Activated CD4-positive, alpha-beta memory T cell treated with anti-CD3 and anti-CD28 coated beads, Interleukin-2, amount 10 ng/mL, durations not matched to agents 7 days and 5 days (primary cell): ENCODE data around the gene DPPA5. TPM values are rescaled to one million over a fixed set of nuclear protein-coding genes. Genes with fewer than 3 reads are reported as not detected.

Experiments
- CTCF ChIA-PET: fragments of 350-600 bp; sonication (Branson Sonifier 250); formaldehyde crosslinking; loops from one replicate; lab custom pipeline; 2021; ENCODE audit warnings: antibody characterized with exemption, inconsistent platforms; lab: Charles Lee
- POLR2A ChIA-PET: fragments of 350-600 bp; sonication (Branson Sonifier 250); formaldehyde crosslinking; loops from one replicate; lab custom pipeline; 2021; ENCODE audit warnings: antibody characterized with exemption; lab: Charles Lee
- DNase-seq: peaks from one replicate; pipeline ENCODE4 v3.0.0-alpha.2; 2020
- H3K27ac Mint-ChIP-seq: one replicate; pipeline ENCODE4 v1.8.0; 2021; ENCODE audit warnings: mild to moderate bottlenecking, mixed read lengths
- H3K27me3 Mint-ChIP-seq: one replicate; pipeline ENCODE4 v1.8.0; 2021; ENCODE audit warnings: mixed read lengths
- H3K36me3 Mint-ChIP-seq: one replicate; pipeline ENCODE4 v1.8.0; 2021; ENCODE audit warnings: low read depth, mixed read lengths
- H3K4me1 Mint-ChIP-seq: one replicate; pipeline ENCODE4 v1.8.0; 2021; ENCODE audit warnings: mixed read lengths
- H3K4me3 Mint-ChIP-seq: one replicate; pipeline ENCODE4 v1.8.0; 2021; ENCODE audit warnings: mild to moderate bottlenecking, mixed read lengths
- H3K9me3 Mint-ChIP-seq: one replicate; pipeline ENCODE4 v1.8.0; 2021; ENCODE audit warnings: mixed read lengths
- total RNA-seq, 2 experiments: library from RNA; stranded (reverse); gene quantifications; one replicate each; pipeline ENCODE4 v1.2.3, GENCODE V29; 2021

The DPPA5 gene
- total RNA-seq, 2 experiments from 2014 or later, result not detected

- H3K27ac Mint-ChIP-seq, result no peak overlapping the region
- H3K36me3 Mint-ChIP-seq, result no peaks in the 10 kb centered on the region
- H3K9me3 Mint-ChIP-seq, result no peaks in the 10 kb centered on the region
- ChIA-PET POLR2A (interaction anchor here (1.4 kb wide), 1 partner anchor 40 kb away, joined by 3 read pairs; no protein-coding TSS in a partner anchor), CTCF (no interaction called here)
- no peaks in the 10 kb centered on the region for H3K4me1 Mint-ChIP-seq
- no peak for DNase-seq
- peaks cover 45% of the 10 kb centered on the region for H3K27me3 Mint-ChIP-seq
- H3K4me3 Mint-ChIP-seq, result no peak overlapping the region
Observed at GRCh38 chr6:73349311-73349710, 4.8 kb downstream of the DPPA5 start.

GRCh38 chr6:73348550-73349204, 5.4 kb downstream of the DPPA5 start:
- H3K36me3 Mint-ChIP-seq, result no peaks in the 10 kb centered on the region
- peaks cover 46% of the 10 kb centered on the region for H3K27me3 Mint-ChIP-seq
- no peak overlapping the region for H3K4me3 Mint-ChIP-seq
- no peaks in the 10 kb centered on the region for H3K9me3 Mint-ChIP-seq
- H3K27ac Mint-ChIP-seq, result no peak overlapping the region
- POLR2A ChIA-PET, result interaction anchor here (1.4 kb wide), 1 partner anchor 40 kb away, joined by 3 read pairs; no protein-coding TSS in a partner anchor
- no peak for DNase-seq
- no peaks in the 10 kb centered on the region for H3K4me1 Mint-ChIP-seq
- CTCF ChIA-PET, result no interaction called here

GRCh38 chr6:73343164-73343563, 10.9 kb downstream of the DPPA5 start:
- no peak for DNase-seq
- H3K4me1 Mint-ChIP-seq, result no peaks in the 10 kb centered on the region
- no peaks in the 10 kb centered on the region for H3K36me3 Mint-ChIP-seq
- no peak overlapping the region for H3K4me3 Mint-ChIP-seq
- no peaks in the 10 kb centered on the region for H3K9me3 Mint-ChIP-seq
- POLR2A ChIA-PET, result no interaction called here
- peaks cover 23% of the 10 kb centered on the region for H3K27me3 Mint-ChIP-seq
- CTCF ChIA-PET, result interaction anchor here (1.9 kb wide), 1 partner anchor 16 kb away, joined by 6 read pairs; no protein-coding TSS in a partner anchor
- H3K27ac Mint-ChIP-seq, result no peak overlapping the region

GRCh38 chr6:73342174-73342573, 11.9 kb downstream of the DPPA5 start:
- peaks cover 16% of the 10 kb centered on the region for H3K27me3 Mint-ChIP-seq
- ChIA-PET CTCF (no interaction called here), POLR2A (no interaction called here)
- no peak overlapping the region for H3K4me3 Mint-ChIP-seq
- no peaks in the 10 kb centered on the region for H3K36me3 Mint-ChIP-seq
- H3K4me1 Mint-ChIP-seq, result no peaks in the 10 kb centered on the region
- no peaks in the 10 kb centered on the region for H3K9me3 Mint-ChIP-seq
- H3K27ac Mint-ChIP-seq, result no peak overlapping the region
- DNase-seq, result no peak

GRCh38 chr6:73341335-73341734, 12.7 kb downstream of the DPPA5 start:
- no peak for DNase-seq
- ChIA-PET CTCF (no interaction called here), POLR2A (no interaction called here)
- Mint-ChIP-seq H3K27ac (no peak overlapping the region), H3K36me3 (no peaks in the 10 kb centered on the region), H3K9me3 (no peaks in the 10 kb centered on the region), H3K4me3 (no peak overlapping the region), H3K27me3 (peaks cover 10% of the 10 kb centered on the region), H3K4me1 (no peaks in the 10 kb centered on the region)

- no peaks in the 10 kb centered on the region for H3K4me1 Mint-ChIP-seq
- H3K36me3 Mint-ChIP-seq, result no peaks in the 10 kb centered on the region
- H3K27me3 Mint-ChIP-seq, result peaks cover 10% of the 10 kb centered on the region
- H3K9me3 Mint-ChIP-seq, result no peaks in the 10 kb centered on the region
- no peak overlapping the region for H3K27ac Mint-ChIP-seq
- H3K4me3 Mint-ChIP-seq, result no peak overlapping the region
- no peak for DNase-seq
- ChIA-PET POLR2A (no interaction called here), CTCF (no interaction called here)
Observed at GRCh38 chr6:73340048-73340447, 14.0 kb downstream of the DPPA5 start.

GRCh38 chr6:73339340-73339739, 14.7 kb downstream of the DPPA5 start:
- Mint-ChIP-seq H3K27ac (no peak overlapping the region), H3K4me3 (no peak overlapping the region), H3K9me3 (no peaks in the 10 kb centered on the region), H3K27me3 (peaks cover 8% of the 10 kb centered on the region), H3K4me1 (no peaks in the 10 kb centered on the region), H3K36me3 (no peaks in the 10 kb centered on the region)
- DNase-seq, result no peak
- ChIA-PET CTCF (interaction anchor here (0.9 kb wide), 1 partner anchor 13 kb away, joined by 4 read pairs; no protein-coding TSS in a partner anchor), POLR2A (no interaction called here)

- no peak overlapping the region for H3K27ac Mint-ChIP-seq
- CTCF ChIA-PET, result interaction anchor here (0.5 to 5.1 kb wide), 9 partner anchors 13 to 199 kb away, joined by 3 to 48 read pairs (median 7); no protein-coding TSS in a partner anchor
- POLR2A ChIA-PET, result interaction anchor here (1.4 to 1.5 kb wide), 2 partner anchors 20 to 60 kb away, joined by 4 to 8 read pairs; no protein-coding TSS in a partner anchor
- H3K4me3 Mint-ChIP-seq, result no peak overlapping the region
- H3K4me1 Mint-ChIP-seq, result peaks cover 14% of the 10 kb centered on the region
- H3K9me3 Mint-ChIP-seq, result no peaks in the 10 kb centered on the region
- H3K36me3 Mint-ChIP-seq, result no peaks in the 10 kb centered on the region
- no peak for DNase-seq
- peaks cover 27% of the 10 kb centered on the region for H3K27me3 Mint-ChIP-seq
Observed at GRCh38 chr6:73329201-73329600, 24.9 kb downstream of the DPPA5 start.

- Mint-ChIP-seq H3K4me3 (no peak overlapping the region), H3K4me1 (peaks cover 14% of the 10 kb centered on the region), H3K36me3 (no peaks in the 10 kb centered on the region), H3K27me3 (peaks cover 27% of the 10 kb centered on the region), H3K27ac (no peak overlapping the region), H3K9me3 (no peaks in the 10 kb centered on the region)
- ChIA-PET CTCF (interaction anchor here (0.5 to 5.1 kb wide), 8 partner anchors 13 to 199 kb away, joined by 3 to 48 read pairs (median 7); no protein-coding TSS in a partner anchor), POLR2A (interaction anchor here (1.4 to 1.5 kb wide), 2 partner anchors 19 to 60 kb away, joined by 4 to 8 read pairs; no protein-coding TSS in a partner anchor)
- no peak for DNase-seq
Observed at GRCh38 chr6:73328790-73329189, 25.3 kb downstream of the DPPA5 start.

GRCh38 chr6:73325656-73326055, 28.4 kb downstream of the DPPA5 start:
- Mint-ChIP-seq H3K27me3 (peaks cover 11% of the 10 kb centered on the region), H3K4me1 (peaks cover 14% of the 10 kb centered on the region), H3K4me3 (no peak overlapping the region), H3K27ac (no peak overlapping the region), H3K9me3 (no peaks in the 10 kb centered on the region), H3K36me3 (no peaks in the 10 kb centered on the region)
- ChIA-PET POLR2A (interaction anchor here (0.7 kb wide), 1 partner anchor 703 kb away, joined by 3 read pairs; no protein-coding TSS in a partner anchor), CTCF (interaction anchor here (1.1 to 5.1 kb wide), 5 partner anchors 39 to 709 kb away, joined by 4 to 48 read pairs (median 10); no protein-coding TSS in a partner anchor)
- DNase-seq, result no peak

- ChIA-PET CTCF (interaction anchor here (1.0 kb wide), 1 partner anchor 42 kb away, joined by 3 read pairs; no protein-coding TSS in a partner anchor), POLR2A (no interaction called here)
- no peak for DNase-seq
- H3K4me1 Mint-ChIP-seq, result no peaks in the 10 kb centered on the region
- peaks cover 8% of the 10 kb centered on the region for H3K27me3 Mint-ChIP-seq
- no peak overlapping the region for H3K4me3 Mint-ChIP-seq
- H3K36me3 Mint-ChIP-seq, result no peaks in the 10 kb centered on the region
- H3K27ac Mint-ChIP-seq, result no peak overlapping the region
- H3K9me3 Mint-ChIP-seq, result no peaks in the 10 kb centered on the region
Observed at GRCh38 chr6:73323323-73323722, 30.8 kb downstream of the DPPA5 start.

GRCh38 chr6:73314577-73315492, 39.2 kb downstream of the DPPA5 start:
- CTCF ChIA-PET, result interaction anchor here (2.7 kb wide), 1 partner anchor 13 kb away, joined by 21 read pairs; no protein-coding TSS in a partner anchor
- POLR2A ChIA-PET, result no interaction called here
- peaks cover 17% of the 10 kb centered on the region for H3K4me1 Mint-ChIP-seq
- H3K4me3 Mint-ChIP-seq, result no peak overlapping the region
- peaks cover 18% of the 10 kb centered on the region for H3K36me3 Mint-ChIP-seq
- peaks cover 63% of the 10 kb centered on the region for H3K27me3 Mint-ChIP-seq
- peaks cover 4% of the 10 kb centered on the region for H3K9me3 Mint-ChIP-seq
- H3K27ac Mint-ChIP-seq, result no peak overlapping the region
- DNase-seq, result no peak
